IPS DF 19.7 (cell line): ENCODE data around the gene FABP7.
A peak's percentile ranks its signal among the peaks of the same experiment; 100 is the strongest.

Experiments
- DNase-seq: peaks from one replicate; pipeline ENCODE4 v3.0.0-alpha.2; 2013; ENCODE audit warnings: low read depth, low spot score

Gene FABP7

DNA sequence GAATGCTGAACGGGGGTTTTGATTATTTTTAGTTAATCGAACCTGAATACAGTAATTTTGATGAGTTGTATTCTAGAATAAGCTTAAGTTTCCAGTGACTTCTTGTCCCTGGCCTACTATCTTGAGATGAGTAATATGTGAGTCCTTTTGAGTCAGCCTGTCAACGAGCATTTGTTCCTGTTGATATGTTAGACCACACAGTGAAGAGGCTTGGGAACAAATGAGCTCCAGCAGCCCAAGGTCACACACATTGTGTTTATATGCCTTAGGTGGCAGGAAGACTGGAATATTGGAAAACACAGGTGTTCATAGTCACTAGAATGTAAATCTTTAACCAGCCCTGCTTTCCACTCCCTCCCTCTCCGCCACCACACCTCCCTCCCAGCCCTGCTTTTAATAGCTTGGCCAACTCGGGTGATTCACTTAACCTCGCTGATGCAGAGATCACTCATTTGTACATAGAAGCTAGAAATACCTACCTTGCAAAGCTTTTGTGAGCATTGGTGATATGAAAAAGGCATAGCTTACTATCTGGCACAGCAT, 18.7 kb downstream of the FABP7 start:
- DNase-seq, result no peak

DNA sequence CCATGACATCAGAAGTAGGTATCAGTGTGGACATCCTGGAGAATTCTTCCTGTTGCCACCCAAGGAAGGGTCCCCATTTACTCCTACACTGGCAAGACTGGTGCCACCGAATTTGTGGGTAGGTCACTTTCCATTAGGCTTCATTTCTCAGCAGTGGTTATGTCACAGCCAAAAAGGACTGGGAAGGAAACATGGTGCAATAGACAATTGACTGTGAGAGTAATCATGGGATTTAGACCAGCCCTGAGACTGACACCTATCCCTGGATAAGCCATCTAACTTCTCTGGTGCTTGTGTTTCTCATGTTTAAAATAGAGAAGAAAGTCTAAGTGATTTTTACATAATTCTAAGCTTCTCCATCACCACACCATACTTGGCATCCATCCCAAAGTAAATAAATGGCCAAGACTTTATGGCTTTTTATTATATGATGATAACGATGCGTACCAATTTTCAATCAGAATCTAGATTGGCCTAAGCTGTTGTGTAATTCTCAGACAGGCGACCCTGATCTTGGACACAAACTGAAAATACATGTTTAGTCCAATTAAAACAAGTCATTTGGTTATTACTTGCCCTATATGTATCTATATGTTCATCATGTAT, 19.7 kb downstream of the FABP7 start:
- no peak for DNase-seq

DNA sequence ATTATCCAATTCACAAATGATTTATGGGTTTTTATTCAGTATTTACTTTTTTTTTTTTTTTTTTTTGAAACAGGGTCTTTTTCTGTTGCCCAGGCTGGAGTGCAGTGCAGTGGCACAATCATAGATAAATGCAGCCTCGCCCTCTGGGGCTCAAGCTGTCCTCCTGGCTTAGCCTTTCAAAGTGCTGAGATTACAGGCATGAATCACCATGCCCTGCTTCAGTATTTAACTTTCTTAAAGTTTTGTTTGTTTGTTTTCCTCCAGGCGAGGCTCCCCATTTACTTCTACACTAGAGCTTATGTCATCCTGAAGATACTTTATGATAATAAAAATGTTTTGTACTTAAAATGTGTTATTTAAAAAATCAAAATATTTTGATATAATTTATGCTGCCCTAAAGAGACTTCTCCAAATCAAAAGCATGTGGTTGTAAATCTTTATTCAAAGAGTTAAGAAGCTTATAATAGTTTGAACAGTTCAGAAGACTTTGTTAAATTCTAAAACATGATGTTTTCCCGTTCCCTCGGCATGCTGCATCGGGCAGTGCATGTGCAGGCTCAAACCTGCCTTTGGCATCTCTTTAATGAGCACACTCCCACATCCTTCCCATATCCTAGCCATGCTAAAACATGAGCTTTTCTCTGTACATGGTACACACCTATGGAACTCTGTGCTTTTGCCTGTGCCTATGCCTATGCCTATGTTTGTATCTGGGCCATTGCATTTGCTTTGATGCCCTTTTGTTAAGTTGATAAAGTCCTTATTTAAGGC, 20.6 kb downstream of the FABP7 start:
- no peak for DNase-seq

DNA sequence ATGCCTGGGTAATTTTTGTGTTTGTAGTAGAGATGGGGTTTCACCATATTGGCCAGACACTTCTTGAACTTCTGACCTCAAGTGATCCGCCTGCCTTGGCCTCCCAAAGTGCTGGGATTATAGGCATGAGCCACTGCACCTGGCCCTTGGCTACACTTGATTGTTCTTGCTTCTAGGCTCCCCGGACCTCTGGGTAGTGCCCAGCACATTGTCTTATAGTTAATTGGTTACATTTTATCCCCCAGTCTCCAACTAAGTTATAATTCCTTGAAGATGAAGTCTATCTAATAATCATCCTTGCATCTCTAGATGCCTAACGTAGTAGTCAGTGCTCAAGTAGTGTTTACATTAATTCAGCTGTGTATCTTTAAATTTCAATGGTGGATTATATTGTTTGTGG, 21.4 kb downstream of the FABP7 start:
- no peak for DNase-seq

DNA sequence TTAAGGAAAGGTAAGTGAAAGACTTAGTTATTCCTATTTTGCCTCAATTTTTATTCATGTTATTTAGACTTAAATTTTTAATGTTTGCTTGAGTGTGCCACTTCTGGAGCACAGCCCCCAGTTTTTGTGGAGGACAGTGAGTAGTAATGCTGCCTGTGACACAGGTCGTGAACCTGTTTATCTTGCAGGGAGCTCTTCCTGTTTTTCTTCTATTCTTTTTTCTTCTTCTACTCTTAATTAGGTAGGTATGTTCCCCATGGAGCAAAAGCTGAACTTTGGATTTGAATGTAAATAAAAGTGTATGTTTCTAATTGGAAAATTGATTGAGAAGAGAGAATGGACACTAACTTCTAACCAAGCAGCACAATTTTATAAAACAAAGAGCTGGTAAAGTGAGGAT, 21.9 kb downstream of the FABP7 start:
- no peak for DNase-seq

DNA sequence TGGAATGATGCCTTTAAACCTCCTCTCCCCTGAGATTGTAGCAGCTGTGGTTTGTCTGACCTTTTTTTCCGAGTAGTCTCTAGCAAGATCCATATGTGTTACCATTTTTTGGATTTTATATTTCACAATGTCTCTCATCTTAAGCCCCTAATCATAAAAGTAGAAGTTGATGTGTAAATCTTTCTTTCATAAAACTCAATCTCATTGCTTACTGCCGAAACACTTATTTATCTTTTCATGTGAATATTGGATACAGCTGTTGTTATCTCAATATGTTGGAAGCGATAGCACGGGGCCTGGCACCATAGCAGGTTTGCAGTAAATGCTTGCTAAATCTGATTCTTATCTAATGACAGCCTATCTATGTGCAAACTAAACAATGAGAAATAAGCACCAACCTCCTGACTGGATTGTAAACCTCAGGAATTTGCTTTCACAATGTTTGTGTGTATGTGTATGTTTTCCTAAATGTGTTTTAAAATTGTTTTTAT, 23.7 kb downstream of the FABP7 start:
- DNase-seq, result no peak

DNA sequence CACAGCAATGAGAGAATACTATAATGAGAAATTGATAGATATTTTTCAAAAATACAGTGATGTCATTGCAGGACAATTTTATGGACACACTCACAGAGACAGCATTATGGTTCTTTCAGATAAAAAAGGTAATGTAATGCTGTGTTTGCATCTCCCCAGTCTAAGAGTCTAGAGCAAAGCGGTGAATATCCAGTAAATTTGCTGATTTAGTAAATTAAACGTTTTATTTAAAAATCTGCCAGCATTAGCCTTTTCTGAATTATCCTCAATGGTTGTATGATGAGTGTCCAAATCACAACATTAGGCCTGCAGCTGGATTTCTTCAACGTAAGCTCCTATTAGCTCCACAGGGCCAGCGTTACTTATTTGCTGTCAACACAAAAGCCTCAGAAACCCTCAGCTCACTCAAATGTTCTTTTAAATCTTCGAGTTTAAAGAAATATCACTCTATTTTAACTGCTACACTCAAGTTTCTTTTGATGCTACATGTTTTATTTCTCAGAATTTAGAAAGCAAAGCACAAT, 25.5 kb downstream of the FABP7 start:
- no peak for DNase-seq

DNA sequence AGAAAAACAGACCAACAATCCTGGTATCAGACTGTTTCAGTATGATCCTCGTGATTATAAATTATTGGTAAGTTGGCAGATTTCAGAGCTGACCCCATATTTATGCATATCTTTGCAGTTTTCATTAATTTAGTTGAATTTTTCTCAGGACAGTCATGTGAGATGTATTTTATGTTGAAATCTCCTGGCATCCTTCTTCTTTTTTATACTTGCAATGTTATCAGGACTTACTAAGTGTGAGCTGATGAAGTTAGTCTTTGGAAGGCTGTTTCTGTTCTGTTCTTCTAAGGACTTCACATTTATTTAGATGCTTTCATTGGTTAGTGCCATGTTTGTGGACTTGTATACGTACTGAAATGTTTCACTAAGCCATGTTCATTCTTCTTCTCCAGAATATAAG, 26.8 kb downstream of the FABP7 start:
- no peak for DNase-seq

DNA sequence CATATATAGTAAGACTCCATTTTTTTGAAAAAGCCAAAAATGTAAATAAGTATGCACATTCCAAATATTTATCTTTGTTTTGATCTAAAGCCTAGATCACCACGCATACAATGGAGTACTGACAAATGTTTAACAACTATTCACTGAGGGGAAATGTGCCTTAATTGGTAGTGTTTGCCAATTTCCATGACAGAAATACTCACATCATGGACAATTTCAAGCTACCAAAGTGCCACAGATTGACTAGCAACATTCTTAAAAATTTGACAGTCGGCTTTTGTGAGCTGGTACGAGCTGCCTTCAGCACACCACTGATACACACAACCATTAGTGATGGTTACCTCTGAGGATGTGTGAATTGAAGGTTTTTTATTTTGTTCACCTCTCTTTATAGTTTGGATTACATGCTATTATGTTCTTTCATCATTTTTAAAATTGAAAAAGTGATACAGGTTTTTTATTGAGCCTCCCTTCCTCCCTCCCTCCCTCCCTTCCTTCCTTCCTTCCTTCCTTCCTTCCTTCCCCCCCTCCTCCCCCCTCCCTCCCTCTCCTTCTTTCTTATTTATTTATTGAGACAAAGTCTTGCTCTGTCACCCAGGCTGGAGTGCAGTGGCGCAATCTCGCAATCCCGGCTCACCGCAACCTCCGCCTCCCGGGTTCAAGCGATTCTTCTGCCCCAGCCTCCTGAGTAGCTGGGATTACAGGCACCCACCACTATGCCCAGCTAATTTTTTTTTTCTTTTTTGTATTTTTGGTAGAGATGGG, 28.8 kb downstream of the FABP7 start:
- DNase-seq, result no peak

DNA sequence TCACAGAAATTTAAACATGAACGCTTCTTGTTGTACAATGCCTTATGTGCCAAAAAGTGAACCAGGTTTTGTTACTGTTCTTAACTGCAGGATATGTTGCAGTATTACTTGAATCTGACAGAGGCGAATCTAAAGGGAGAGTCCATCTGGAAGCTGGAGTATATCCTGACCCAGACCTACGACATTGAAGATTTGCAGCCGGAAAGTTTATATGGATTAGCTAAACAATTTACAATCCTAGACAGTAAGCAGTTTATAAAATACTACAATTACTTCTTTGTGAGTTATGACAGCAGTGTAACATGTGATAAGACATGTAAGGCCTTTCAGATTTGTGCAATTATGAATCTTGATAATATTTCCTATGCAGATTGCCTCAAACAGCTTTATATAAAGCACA, 29.5 kb downstream of the FABP7 start:
- DNase-seq, result no peak

DNA sequence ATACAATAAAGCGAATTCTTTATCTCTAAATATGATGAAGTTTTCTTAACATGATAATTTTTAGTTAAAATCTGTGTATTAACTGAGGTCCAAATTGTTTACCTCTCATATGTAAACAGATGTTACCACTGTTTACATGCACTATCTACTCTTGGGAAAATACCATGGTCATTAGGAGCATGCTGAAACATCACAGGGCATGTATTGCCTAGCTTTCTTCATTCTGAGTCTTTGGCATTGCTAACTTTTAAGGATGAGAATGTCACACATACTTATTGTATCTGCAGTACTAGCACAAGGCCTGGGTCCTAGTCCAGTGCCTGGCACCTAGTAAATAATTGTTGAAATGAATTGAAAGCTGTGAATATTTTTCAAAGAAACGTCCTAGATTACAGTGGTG, 30.2 kb downstream of the FABP7 start:
- DNase-seq, result no peak

DNA sequence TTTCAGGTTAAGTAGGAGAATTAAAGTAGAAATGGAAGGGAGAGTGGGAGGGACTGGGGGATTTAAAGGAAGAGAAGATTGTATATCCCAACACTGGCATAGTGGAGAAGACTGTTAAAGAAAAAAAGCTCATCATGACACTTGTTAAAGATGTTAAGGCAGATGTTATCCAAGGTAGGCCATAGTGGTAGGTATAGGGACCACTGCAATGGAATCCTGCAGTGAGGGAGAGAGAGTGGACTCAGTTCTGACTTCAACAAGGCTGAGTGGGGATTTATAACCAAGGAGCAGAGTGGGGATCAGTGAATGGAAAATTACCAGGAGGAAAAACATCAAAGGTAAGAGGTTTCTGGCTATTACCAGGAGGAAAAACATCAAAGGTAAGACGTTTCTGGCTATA, 30.7 kb downstream of the FABP7 start:
- DNase-seq, result no peak

DNA sequence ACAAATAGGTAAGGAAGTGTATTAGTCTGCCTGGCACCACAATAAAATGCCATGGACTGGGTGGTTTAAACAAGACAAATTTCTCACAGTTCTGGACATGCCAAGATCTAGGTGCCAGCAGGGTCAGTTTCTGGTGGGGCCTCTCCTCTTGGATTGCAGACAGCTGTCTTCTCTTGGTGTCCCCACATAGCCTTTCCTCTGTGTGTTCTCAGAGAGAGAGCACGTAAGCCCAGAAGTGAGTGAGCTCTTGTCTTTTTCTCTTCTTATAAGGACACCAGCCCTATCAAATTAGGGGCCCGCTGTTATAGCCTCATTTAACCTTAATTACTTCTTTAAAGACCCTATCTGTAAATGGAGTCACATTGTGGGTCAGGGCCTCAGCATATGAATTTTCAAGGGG, 37.8 kb downstream of the FABP7 start:
- DNase-seq, result no peak

DNA sequence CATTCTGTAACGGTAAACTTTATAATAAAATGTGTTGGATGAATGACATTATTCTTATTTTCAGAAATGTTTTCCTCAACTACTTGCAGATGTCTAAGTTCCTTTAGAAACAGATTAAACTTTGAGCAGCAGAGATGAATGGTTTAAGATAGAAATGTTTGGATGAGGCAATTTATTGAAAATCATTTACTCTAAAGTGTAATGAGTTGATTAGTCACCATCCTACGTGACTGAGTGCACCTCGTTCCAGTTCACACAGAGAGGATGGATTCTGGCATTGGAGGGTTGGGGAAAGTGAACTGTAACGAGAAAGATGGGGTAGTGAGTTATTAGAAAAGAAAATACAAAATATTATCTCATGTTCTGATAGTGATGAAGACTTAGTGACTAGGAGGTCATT, 38.2 kb downstream of the FABP7 start:
- no peak for DNase-seq

DNA sequence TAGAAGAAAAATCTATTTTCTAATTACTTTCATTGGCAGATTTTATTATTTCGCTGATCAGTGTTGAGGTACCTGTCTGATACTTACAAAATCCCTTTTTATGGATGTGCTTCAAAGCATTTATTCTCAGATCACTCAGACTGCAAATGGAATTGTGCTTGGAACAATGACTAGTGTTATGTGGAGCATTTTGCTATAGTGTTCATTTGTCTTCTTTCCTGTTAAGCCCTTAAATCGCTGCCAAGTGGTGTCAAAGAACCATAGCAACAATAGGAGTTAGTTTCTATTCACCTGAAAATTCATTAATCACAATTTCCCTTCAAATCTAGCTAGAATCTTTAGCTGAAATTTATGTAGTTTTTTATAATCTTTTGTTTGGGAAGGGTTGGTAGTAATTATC, 39.4 kb downstream of the FABP7 start:
- no peak for DNase-seq

DNA sequence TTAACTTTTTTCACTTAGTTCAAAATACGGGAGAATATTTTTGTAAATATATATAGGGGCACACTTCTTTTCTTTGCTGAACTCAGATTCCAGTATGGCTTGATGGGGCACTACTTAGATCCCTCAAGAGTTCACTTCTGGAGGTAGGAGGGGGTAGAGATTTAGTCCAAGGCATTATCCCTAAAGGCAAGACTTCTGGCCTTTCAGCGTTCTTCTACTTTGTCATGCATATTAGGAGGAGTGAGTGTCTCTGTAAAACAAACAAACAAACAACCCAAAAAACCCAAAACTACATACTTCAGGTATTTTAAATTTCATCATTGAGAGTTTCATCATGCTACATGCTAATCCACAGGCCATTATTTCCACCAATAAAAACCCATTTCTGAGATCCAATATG, 41.6 kb downstream of the FABP7 start:
- no peak for DNase-seq

DNA sequence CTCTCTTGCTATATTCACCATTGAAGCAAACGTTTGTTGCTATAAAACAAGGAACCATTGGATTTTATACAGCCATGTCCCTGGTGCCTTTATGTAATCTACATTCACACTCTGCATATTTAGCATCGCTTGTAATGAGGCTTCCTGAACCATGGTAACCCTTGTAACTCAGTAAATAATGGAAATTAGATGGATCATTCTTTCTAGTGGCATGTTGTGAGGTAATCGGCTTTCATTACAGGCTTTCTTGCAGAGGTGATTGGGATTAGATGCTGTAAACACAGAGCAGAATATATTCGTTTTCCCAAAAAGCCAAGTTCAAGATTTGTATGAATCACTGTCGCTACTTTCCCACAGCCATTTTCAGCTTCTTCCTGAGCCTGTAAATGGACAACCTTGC, 45.6 kb downstream of the FABP7 start:
- DNase-seq, result no peak

DNA sequence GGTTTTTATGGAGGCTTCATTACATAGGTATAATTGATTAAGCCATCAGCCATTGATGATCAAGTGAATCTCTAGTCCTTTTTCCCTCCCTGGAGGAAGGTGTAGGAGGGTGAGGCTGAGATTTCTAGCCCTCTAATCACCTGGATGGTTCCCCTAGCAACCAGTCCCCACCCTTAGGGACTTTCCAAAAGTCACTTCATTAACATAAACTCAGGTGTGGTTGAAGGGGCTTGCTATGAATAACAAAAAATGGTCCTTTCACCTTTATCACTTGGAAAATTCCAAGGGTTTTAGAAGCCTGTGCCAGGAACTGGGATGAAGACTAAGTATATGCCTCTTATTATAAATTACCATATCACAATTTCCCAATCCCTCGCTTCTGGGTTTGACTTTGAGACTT, 49.9 kb downstream of the FABP7 start:
- peak; percentile 17 for DNase-seq

DNA sequence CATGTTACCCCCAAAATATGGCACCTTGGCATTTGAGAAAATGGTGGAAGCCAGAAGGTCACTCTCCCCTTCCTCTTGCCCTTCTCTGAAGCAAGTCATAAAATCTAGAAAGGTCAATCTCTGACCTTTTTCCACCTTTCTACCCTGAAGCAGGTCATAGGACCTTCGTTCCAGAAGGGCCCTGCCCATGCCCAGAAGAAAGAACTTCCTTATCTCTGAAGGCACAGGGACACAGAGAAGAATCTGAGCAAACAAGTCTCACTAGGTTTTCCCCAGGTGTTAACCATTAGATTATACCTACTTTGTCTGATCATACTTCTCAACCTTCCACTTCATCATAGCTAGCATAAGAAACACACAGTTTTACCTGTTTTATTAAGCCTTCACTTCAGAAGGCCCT, 52.0 kb downstream of the FABP7 start:
- no peak for DNase-seq

DNA sequence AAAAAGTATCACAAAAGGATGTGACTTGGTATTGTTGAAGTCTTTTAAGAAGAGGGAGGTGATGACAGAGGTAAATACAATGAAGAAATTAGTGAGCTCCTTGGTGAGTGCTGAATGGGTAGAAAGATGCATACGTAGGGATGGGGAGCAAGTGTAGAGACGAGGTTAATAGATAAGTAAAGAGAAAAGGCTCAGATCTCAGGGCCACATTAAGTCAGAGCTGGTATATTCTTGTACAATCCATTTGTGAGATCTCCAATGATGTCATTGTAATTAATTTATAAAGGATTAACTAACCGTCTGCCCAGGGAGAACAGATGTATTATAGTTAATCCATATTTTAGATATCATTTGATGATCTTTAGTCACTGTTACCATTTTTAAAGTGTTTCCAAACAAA, 52.9 kb downstream of the FABP7 start:
- no peak for DNase-seq

DNA sequence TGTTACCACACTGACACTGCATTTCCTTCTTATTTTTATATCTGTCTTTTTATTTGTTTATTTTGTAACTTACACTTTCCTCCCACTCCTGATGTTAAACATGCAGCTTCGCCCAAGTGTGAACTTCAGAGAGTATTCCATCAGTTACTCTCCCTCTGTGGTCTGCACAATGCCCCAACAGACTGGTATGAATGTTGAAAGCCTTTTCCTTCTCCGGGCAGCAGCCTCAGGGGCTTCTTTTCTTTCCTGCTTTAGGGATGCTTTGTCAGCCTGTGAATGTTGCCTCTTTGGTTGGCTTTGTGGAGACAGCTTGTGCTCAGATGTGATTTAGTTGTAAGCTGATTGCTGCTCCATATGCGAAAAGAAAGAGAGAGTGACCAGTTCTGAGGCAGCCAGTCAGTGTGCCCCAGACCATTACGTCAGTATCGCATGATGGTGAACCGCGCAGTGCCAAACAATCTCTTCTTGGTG, 53.5 kb downstream of the FABP7 start:
- DNase-seq, result no peak
